GM06990 (cell line): ENCODE measurements around the gene RIGI.
"Not testable (repeated sequence)": the region's sequence is repeated elsewhere in the genome, so short reads cannot be mapped to it uniquely, and the experiment has no call there.

Experiments used
- DNase-seq: peaks from one replicate; pipeline ENCODE4 v3.0.0-alpha.2; 2011; ENCODE audit not compliant: insufficient read length; ENCODE audit errors: extremely low read depth
- H3K27me3 ChIP-seq: replicated peaks from 2 replicates; pipeline ENCODE4 v1.6.0; 2011; ENCODE audit warnings: low read length; ENCODE audit not compliant: control insufficient read depth, insufficient read depth
- H3K36me3 ChIP-seq: 2 replicates; pipeline ENCODE4 v1.5.1; 2011; ENCODE audit warnings: low read length; ENCODE audit not compliant: control insufficient read depth, insufficient read depth
- H3K4me3 ChIP-seq: replicated peaks from 2 replicates; pipeline ENCODE4 v1.5.1; 2011; ENCODE audit warnings: low read depth, mild to moderate bottlenecking, control low read depth, low read length
- CTCF ChIP-seq: IDR thresholded peaks from 2 replicates; pipeline ENCODE4 v1.5.1; 2011; ENCODE audit warnings: low read length, control low read depth, mild to moderate bottlenecking, inconsistent platforms; ENCODE audit not compliant: insufficient read depth, poor library complexity, severe bottlenecking

RIGI gene

GRCh38 chr9:32552172-32552872 lies 26.3 kb upstream of the RIGI start, which contains the start of the genes SMIM27 and TOPORS:
TSS of gene SMIM27 (plus strand) at chr9:32552327. CDS start at chr9:32552435, 108 bp downstream.
TSS of gene TOPORS (minus strand) at chr9:32552586. CDS start at chr9:32552436, 150 bp downstream.
- Histone ChIP-seq H3K36me3 (no peaks in the 10 kb centered on the region), H3K27me3 (no peaks in the 10 kb centered on the region), H3K4me3 (peak within 1 kb of the TSS; percentile 85)
- DNase-seq: peak; percentile 91
- TF ChIP-seq CTCF: no peak

- DNase-seq: peak; percentile 52
- no peak for TF ChIP-seq CTCF
Measured at GRCh38 chr9:32551276-32552051, 25.5 kb upstream of the RIGI start.

GRCh38 chr9:32550562-32551275 lies 24.7 kb upstream of the RIGI start:
- no peaks in the 10 kb centered on the region; the same call in 1 of the 2 replicates for H3K36me3 ChIP-seq
- H3K4me3 ChIP-seq: peak overlapping the region; percentile 85
- TF ChIP-seq CTCF: peak; percentile 25
- peak; percentile 91 for DNase-seq
- no peaks in the 10 kb centered on the region for H3K27me3 ChIP-seq

More at GRCh38 chr9:32551276-32552051, 25.5 kb upstream of the RIGI start:
- Histone ChIP-seq H3K36me3 (no peaks in the 10 kb centered on the region; the same call in 1 of the 2 replicates), H3K27me3 (no peaks in the 10 kb centered on the region), H3K4me3 (peak overlapping the region; percentile 85)

- TF ChIP-seq CTCF: no peak
- peak overlapping the region; percentile 85 for H3K4me3 ChIP-seq
- H3K36me3 ChIP-seq: no peaks in the 10 kb centered on the region; the same call in 1 of the 2 replicates
- no peak for DNase-seq
- H3K27me3 ChIP-seq: no peaks in the 10 kb centered on the region
Measured at GRCh38 chr9:32550150-32550561, 24.2 kb upstream of the RIGI start.

GRCh38 chr9:32548213-32548612 lies 22.2 kb upstream of the RIGI start:
- not testable (repeated sequence) for H3K27me3 ChIP-seq, H3K36me3 ChIP-seq, DNase-seq, H3K4me3 ChIP-seq
